ENCODE results near the gene HUWE1. TPM values are rescaled to one million over a fixed set of nuclear protein-coding genes. Genes with fewer than 3 reads are reported as not detected.

Gene HUWE1
- total RNA-seq, 1 experiment from 2014 or later: 231 TPM

GRCh38 chrX:53732797-53733196 is 46.3 kb upstream of the HUWE1 start:
- Histone ChIP-seq H3K9me3 (ENCODE audit: control insufficient read depth, insufficient read depth, low read depth, low read length) (no peaks in the 10 kb centered on the region), H3K4me3 (ENCODE audit: low read depth in 2 of 2, low read length in 2 of 2) (no peak overlapping the region), H3K27me3 (ENCODE audit: control insufficient read depth, insufficient read depth, low read length) (no peaks in the 10 kb centered on the region; the same call in 1 of the 2 replicates), H3K36me3 (ENCODE audit: control insufficient read depth, insufficient read depth, low read length) (no peaks in the 10 kb centered on the region), H3K27ac (ENCODE audit: low read length) (no peak overlapping the region), H3K4me1 (ENCODE audit: control insufficient read depth, insufficient read depth, low read length) (no peaks in the 10 kb centered on the region)
- TF ChIP-seq POLR2AphosphoS5 (IDR thresholded peaks at IDR 0.05; ENCODE audit: low read depth, low read length) (no peak), TCF7L2 (IDR thresholded peaks at IDR 0.05; ENCODE audit: low read depth, low read length) (no peak), SIN3A (IDR thresholded peaks at IDR 0.05; ENCODE audit: borderline replicate concordance, insufficient read depth, low read depth, low read length) (no peak)
- TF ChIP-seq, protein P1, sequence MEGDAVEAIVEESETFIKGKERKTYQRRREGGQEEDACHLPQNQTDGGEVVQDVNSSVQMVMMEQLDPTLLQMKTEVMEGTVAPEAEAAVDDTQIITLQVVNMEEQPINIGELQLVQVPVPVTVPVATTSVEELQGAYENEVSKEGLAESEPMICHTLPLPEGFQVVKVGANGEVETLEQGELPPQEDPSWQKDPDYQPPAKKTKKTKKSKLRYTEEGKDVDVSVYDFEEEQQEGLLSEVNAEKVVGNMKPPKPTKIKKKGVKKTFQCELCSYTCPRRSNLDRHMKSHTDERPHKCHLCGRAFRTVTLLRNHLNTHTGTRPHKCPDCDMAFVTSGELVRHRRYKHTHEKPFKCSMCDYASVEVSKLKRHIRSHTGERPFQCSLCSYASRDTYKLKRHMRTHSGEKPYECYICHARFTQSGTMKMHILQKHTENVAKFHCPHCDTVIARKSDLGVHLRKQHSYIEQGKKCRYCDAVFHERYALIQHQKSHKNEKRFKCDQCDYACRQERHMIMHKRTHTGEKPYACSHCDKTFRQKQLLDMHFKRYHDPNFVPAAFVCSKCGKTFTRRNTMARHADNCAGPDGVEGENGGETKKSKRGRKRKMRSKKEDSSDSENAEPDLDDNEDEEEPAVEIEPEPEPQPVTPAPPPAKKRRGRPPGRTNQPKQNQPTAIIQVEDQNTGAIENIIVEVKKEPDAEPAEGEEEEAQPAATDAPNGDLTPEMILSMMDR (IDR thresholded peaks at IDR 0.05): no peak
- TF ChIP-seq, protein P2, sequence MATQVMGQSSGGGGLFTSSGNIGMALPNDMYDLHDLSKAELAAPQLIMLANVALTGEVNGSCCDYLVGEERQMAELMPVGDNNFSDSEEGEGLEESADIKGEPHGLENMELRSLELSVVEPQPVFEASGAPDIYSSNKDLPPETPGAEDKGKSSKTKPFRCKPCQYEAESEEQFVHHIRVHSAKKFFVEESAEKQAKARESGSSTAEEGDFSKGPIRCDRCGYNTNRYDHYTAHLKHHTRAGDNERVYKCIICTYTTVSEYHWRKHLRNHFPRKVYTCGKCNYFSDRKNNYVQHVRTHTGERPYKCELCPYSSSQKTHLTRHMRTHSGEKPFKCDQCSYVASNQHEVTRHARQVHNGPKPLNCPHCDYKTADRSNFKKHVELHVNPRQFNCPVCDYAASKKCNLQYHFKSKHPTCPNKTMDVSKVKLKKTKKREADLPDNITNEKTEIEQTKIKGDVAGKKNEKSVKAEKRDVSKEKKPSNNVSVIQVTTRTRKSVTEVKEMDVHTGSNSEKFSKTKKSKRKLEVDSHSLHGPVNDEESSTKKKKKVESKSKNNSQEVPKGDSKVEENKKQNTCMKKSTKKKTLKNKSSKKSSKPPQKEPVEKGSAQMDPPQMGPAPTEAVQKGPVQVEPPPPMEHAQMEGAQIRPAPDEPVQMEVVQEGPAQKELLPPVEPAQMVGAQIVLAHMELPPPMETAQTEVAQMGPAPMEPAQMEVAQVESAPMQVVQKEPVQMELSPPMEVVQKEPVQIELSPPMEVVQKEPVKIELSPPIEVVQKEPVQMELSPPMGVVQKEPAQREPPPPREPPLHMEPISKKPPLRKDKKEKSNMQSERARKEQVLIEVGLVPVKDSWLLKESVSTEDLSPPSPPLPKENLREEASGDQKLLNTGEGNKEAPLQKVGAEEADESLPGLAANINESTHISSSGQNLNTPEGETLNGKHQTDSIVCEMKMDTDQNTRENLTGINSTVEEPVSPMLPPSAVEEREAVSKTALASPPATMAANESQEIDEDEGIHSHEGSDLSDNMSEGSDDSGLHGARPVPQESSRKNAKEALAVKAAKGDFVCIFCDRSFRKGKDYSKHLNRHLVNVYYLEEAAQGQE (IDR thresholded peaks at IDR 0.05; ENCODE audit: insufficient read depth in 1 of 2, low read depth in 2 of 2, low read length in 1 of 2): no peak
- DNase-seq (ENCODE audit: low read depth, low spot score) (no peak), ATAC-seq (no peak)
- POLR2A ChIA-PET: no interaction called here
- CTCF ChIA-PET: no interaction called here
- intact Hi-C loops (cut with micrococcal nuclease; ENCODE audit: unreplicated experiment): no loop called here
- no TSS peak for BruUV-seq (replicated peaks)
- in situ Hi-C loops (cut with HindIII; ENCODE audit: low pct_unique_long_range_greater_than_20kb, low sequenced_read_pairs): no loop called here

DNA sequence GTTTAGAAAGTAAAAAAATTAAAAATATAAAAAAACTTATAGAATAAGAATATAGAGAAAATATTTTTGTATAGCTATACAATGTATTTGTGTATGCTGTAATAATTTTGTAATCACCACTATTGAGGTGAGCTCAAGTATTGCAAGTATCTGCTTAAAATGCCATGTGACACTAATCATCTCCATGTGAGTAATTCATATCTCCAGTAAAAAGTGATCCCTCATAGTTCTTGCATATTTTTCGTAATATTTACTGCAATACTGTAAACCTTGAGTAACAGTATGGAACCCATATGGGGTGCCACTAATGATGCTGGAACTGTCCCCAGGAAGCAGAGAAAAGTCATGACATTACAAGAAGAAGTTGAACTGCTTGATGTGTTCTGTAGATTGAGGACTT is 43.2 kb upstream of the HUWE1 start:
- in situ Hi-C loops (cut with HindIII; ENCODE audit: low pct_unique_long_range_greater_than_20kb, low sequenced_read_pairs): no loop called here
- Histone ChIP-seq H3K27ac (ENCODE audit: low read length) (no peak overlapping the region), H3K27me3 (ENCODE audit: control insufficient read depth, insufficient read depth, low read length) (no peaks in the 10 kb centered on the region), H3K9me3 (ENCODE audit: control insufficient read depth, insufficient read depth, low read depth, low read length) (no peaks in the 10 kb centered on the region), H3K36me3 (ENCODE audit: control insufficient read depth, insufficient read depth, low read length) (no peaks in the 10 kb centered on the region), H3K4me1 (ENCODE audit: control insufficient read depth, insufficient read depth, low read length) (no peaks in the 10 kb centered on the region), H3K4me3 (ENCODE audit: low read depth in 2 of 2, low read length in 2 of 2) (no peak overlapping the region)
- no peak for ATAC-seq
- ChIA-PET POLR2A (interaction anchor here (0.7 kb wide), 1 partner anchor 117 kb away, joined by 3 read pairs; no protein-coding TSS in a partner anchor), CTCF (no interaction called here)
- intact Hi-C loops (cut with micrococcal nuclease; ENCODE audit: unreplicated experiment): no loop called here
- no TSS peak for BruUV-seq (replicated peaks)
- no peak for DNase-seq (ENCODE audit: low read depth, low spot score)
- TF ChIP-seq, protein P2 (IDR thresholded peaks at IDR 0.05; ENCODE audit: insufficient read depth in 1 of 2, low read depth in 2 of 2, low read length in 1 of 2): no peak
- TF ChIP-seq SIN3A (IDR thresholded peaks at IDR 0.05; ENCODE audit: borderline replicate concordance, insufficient read depth, low read depth, low read length) (no peak), POLR2AphosphoS5 (IDR thresholded peaks at IDR 0.05; ENCODE audit: low read depth, low read length) (no peak), TCF7L2 (IDR thresholded peaks at IDR 0.05; ENCODE audit: low read depth, low read length) (no peak)
- TF ChIP-seq, protein P1 (IDR thresholded peaks at IDR 0.05): no peak
